Activated CD4-positive, CD25-positive, alpha-beta regulatory T cell treated with anti-CD3 and anti-CD28 coated beads, Interleukin-2, amount 50 U/mL, for 16 hours (primary cell): Measurements from ENCODE around the gene CAMKMT.

ENCODE experiments used
- DNase-seq: peaks from one replicate; pipeline ENCODE4 v3.0.0-alpha.2; 2020; ENCODE audit warnings: low read depth, low spot score

CAMKMT gene

GRCh38 chr2:44444881-44445280 is 83.1 kb downstream of the CAMKMT start:
- DNase-seq = no peak

GRCh38 chr2:44448860-44449527 is 87.2 kb downstream of the CAMKMT start:
- DNase-seq = no peak

- DNase-seq = no peak
These were observed 88.3 kb downstream of the CAMKMT start for GRCh38 chr2:44450082-44450481.

GRCh38 chr2:44450806-44451205 is 89.1 kb downstream of the CAMKMT start:
- DNase-seq = no peak

GRCh38 chr2:44452069-44452583 is 90.4 kb downstream of the CAMKMT start:
- no peak for DNase-seq

GRCh38 chr2:44453259-44453658 is 91.5 kb downstream of the CAMKMT start:
- no peak for DNase-seq

- DNase-seq = no peak
These were observed 94.1 kb downstream of the CAMKMT start for GRCh38 chr2:44455877-44456276.

GRCh38 chr2:44456946-44457345 is 95.2 kb downstream of the CAMKMT start:
- DNase-seq = no peak

- DNase-seq = no peak
These were observed 98.0 kb downstream of the CAMKMT start for GRCh38 chr2:44459739-44460138.

GRCh38 chr2:44462934-44463849 is 101.4 kb downstream of the CAMKMT start:
- DNase-seq = no peak

- DNase-seq = no peak
These were observed 102.7 kb downstream of the CAMKMT start for GRCh38 chr2:44464437-44464836.

- no peak for DNase-seq
These were observed 108.4 kb downstream of the CAMKMT start for GRCh38 chr2:44470151-44470550.

GRCh38 chr2:44477657-44478414 is 116.1 kb downstream of the CAMKMT start:
- DNase-seq = no peak

- peak; percentile 23 for DNase-seq
These were observed 117.6 kb downstream of the CAMKMT start for GRCh38 chr2:44479127-44479887.

- no peak for DNase-seq
These were observed 118.3 kb downstream of the CAMKMT start for GRCh38 chr2:44480068-44480467.

GRCh38 chr2:44487052-44487451 is 125.3 kb downstream of the CAMKMT start:
- DNase-seq = no peak

GRCh38 chr2:44490726-44491125 is 129.0 kb downstream of the CAMKMT start:
- DNase-seq = no peak

- no peak for DNase-seq
These were observed 132.3 kb downstream of the CAMKMT start for GRCh38 chr2:44494006-44494405.

- DNase-seq = no peak
These were observed 133.3 kb downstream of the CAMKMT start for GRCh38 chr2:44495035-44495434.

- DNase-seq = no peak
These were observed 133.8 kb downstream of the CAMKMT start for GRCh38 chr2:44495544-44495943.

- DNase-seq = no peak
These were observed 134.4 kb downstream of the CAMKMT start for GRCh38 chr2:44496130-44496529.
